Endothelial cell of umbilical vein (primary cell): ENCODE data around the gene NLGN1. TPM values are rescaled to one million over a fixed set of nuclear protein-coding genes. Genes with fewer than 3 reads are reported as not detected.

ENCODE experiments used
- BruUV-seq: library from RNA; stranded (reverse); fragments of 400-500 nt; replicated peaks from 2 replicates; lab custom pipeline; 2021; lab: Mats Ljungman, UMichigan
- CTCF ChIA-PET: fragments of 300-600, 350-600 bp; sonication (Branson Sonifier 250); formaldehyde crosslinking; loops from one replicate; lab custom pipeline; 2021; ENCODE audit warnings: antibody characterized with exemption, inconsistent platforms; lab: Charles Lee
- POLR2A ChIA-PET: fragments of 300-600, 350-600 bp; sonication (Branson Sonifier 250); formaldehyde crosslinking; loops from one replicate; lab custom pipeline; 2021; ENCODE audit warnings: antibody characterized with exemption, inconsistent platforms; lab: Charles Lee
- DNase-seq: peaks from one replicate; pipeline ENCODE4 v3.0.0-alpha.2; 2011; ENCODE audit warnings: low read depth, low spot score
- FAIRE-seq: peaks from 2 replicates; lab custom pipeline; 2011; peaks lifted over from hg19 to GRCh38; lab: Jason Lieb, UNC
- H2AFZ ChIP-seq: 2 replicates; pipeline ENCODE4 v1.6.0; 2012; ENCODE audit warnings: low read depth, low read length, control low read depth, inconsistent platforms
- H3K27ac ChIP-seq: 2 replicates; pipeline ENCODE4 v1.5.1; 2011; ENCODE audit warnings: low read depth, mild to moderate bottlenecking, control low read depth, low read length, moderate library complexity; ENCODE audit not compliant: insufficient read depth
- H3K27me3 ChIP-seq, 2 experiments: 2 replicates each; pipeline versions ENCODE4 v1.6.0 to v1.6.1; 2011; ENCODE audit warnings: low read length in 2 of 2, mixed read lengths in 1 of 2; ENCODE audit not compliant: control insufficient read depth in 2 of 2, insufficient read depth in 2 of 2
- H3K36me3 ChIP-seq, 2 experiments: 2 replicates in 1 of 2; 3 replicates in 1 of 2; pipeline ENCODE4 v1.5.1; 2011; ENCODE audit warnings: low read length in 2 of 2, mild to moderate bottlenecking in 1 of 2, moderate library complexity in 1 of 2; ENCODE audit not compliant: control insufficient read depth in 2 of 2, insufficient read depth in 2 of 2; ENCODE audit errors: extremely low read depth in 1 of 2
- H3K4me1 ChIP-seq: 3 replicates; pipeline ENCODE4 v1.5.1; 2011; ENCODE audit warnings: mild to moderate bottlenecking, low read length; ENCODE audit not compliant: control insufficient read depth, insufficient read depth; ENCODE audit errors: extremely low read depth
- H3K4me2 ChIP-seq: 2 replicates; pipeline ENCODE4 v1.6.1; 2011; ENCODE audit warnings: low read length, control low read depth, mixed read lengths; ENCODE audit not compliant: insufficient read depth
- H3K4me3 ChIP-seq, 3 experiments: fragments of 200-600 bp in 1 of 3; sonication (generic), shearing (Covaris generic) in 1 of 3; replicated peaks in 1 of 3; 2 replicates each; pipeline ENCODE4 v1.5.1; 2011 to 2016; ENCODE audit warnings: control low read depth in 3 of 3, low read length in 3 of 3, mild to moderate bottlenecking in 2 of 3, inconsistent platforms in 1 of 3, low read depth in 1 of 3, moderate library complexity in 1 of 3; ENCODE audit not compliant: insufficient read depth in 1 of 3
- H3K79me2 ChIP-seq: 2 replicates; pipeline ENCODE4 v1.6.0; 2012; ENCODE audit warnings: low read length, inconsistent platforms; ENCODE audit not compliant: control insufficient read depth, insufficient read depth
- H3K9ac ChIP-seq: replicated peaks from 2 replicates; pipeline ENCODE3; 2011; ENCODE audit warnings: low read length, control low read depth; ENCODE audit not compliant: insufficient read depth; ENCODE audit errors: extremely low read depth
- H3K9me1 ChIP-seq: replicated peaks from 3 replicates; pipeline ENCODE4 v1.6.0; 2011; ENCODE audit warnings: mild to moderate bottlenecking, low read length; ENCODE audit not compliant: control insufficient read depth, insufficient read depth; ENCODE audit errors: extremely low read depth
- H3K9me3 ChIP-seq: replicated peaks from 2 replicates; pipeline ENCODE4 v1.5.1; 2012; ENCODE audit warnings: low read length, inconsistent platforms; ENCODE audit not compliant: control insufficient read depth, insufficient read depth
- H4K20me1 ChIP-seq: replicated peaks from 2 replicates; pipeline ENCODE3; 2011; ENCODE audit warnings: mild to moderate bottlenecking, low read length; ENCODE audit not compliant: control insufficient read depth, insufficient read depth; ENCODE audit errors: extremely low read depth
- EZH2 ChIP-seq: IDR thresholded peaks from 2 replicates; pipeline ENCODE4 v1.6.1; 2012; ENCODE audit warnings: borderline replicate concordance, low read depth, mild to moderate bottlenecking, moderate library complexity, low read length, inconsistent platforms; ENCODE audit not compliant: severe bottlenecking
- FOS ChIP-seq: IDR thresholded peaks from 2 replicates; pipeline ENCODE4 v1.6.1; 2011; ENCODE audit warnings: mild to moderate bottlenecking, low read length, moderate library complexity, borderline replicate concordance; ENCODE audit not compliant: insufficient read depth
- GATA2 ChIP-seq: IDR thresholded peaks from 2 replicates; pipeline ENCODE4 v1.7.0; 2011; ENCODE audit warnings: low read depth, mild to moderate bottlenecking, moderate library complexity, mixed read lengths, low read length; ENCODE audit not compliant: insufficient read length, insufficient read depth
- JUN ChIP-seq: IDR thresholded peaks from 2 replicates; pipeline ENCODE4 v1.6.1; 2011; ENCODE audit warnings: borderline replicate concordance, low read depth; ENCODE audit not compliant: insufficient read length, insufficient read depth
- MAX ChIP-seq: IDR thresholded peaks from 2 replicates; pipeline ENCODE4 v1.6.1; 2011; ENCODE audit not compliant: insufficient read depth, insufficient read length
- MYC ChIP-seq: IDR thresholded peaks from one replicate; pipeline ENCODE4 v1.6.1; 2011; ENCODE audit warnings: mild to moderate bottlenecking, low read depth, low read length
- POLR2A ChIP-seq: IDR thresholded peaks from 2 replicates; pipeline ENCODE4 v1.6.1; 2012; ENCODE audit warnings: low read depth, mild to moderate bottlenecking, control low read depth, low read length
- POLR2AphosphoS5 ChIP-seq: IDR thresholded peaks from 2 replicates; pipeline ENCODE4 v1.6.1; 2012; ENCODE audit warnings: low read depth, mild to moderate bottlenecking, control low read depth, low read length, moderate library complexity; ENCODE audit not compliant: insufficient read depth
- dilution Hi-C: fragments of 300-500 bp; cut with MboI; formaldehyde crosslinking; loops from one replicate; pipeline ENCODE4 v1.15.0; 2019; ENCODE audit warnings: low sequenced_read_pairs; ENCODE audit not compliant: extremely low pct_ligation_motif_present
- intact Hi-C: fragments of 100-400 bp; cut with micrococcal nuclease; formaldehyde crosslinking; loops from one replicate; pipeline ENCODE4 v1.10.0; 2022
- polyA plus RNA-seq, 4 experiments: library from polyadenylated mRNA; depleted of rRNA in 3 of 4; stranded (reverse) in 3 of 4; unstranded in 1 of 4; fragments of >200 nt; gene quantifications; 2 replicates each; pipeline versions ENCODE4 v1.2.1 to v1.2.3, GENCODE V29; 2011 to 2012; ENCODE audit warnings: missing spikeins in 1 of 4
- total RNA-seq: library from RNA; stranded (reverse); gene quantifications from 2 replicates; pipeline ENCODE4 v1.2.3, GENCODE V29; 2021
- TF ChIP-seq, protein P1 (sequence below), 2 donors: IDR thresholded peaks; 1 replicate in 1 of 2; 2 replicates in 1 of 2; pipeline ENCODE4 v1.5.1; 2011; ENCODE audit warnings: low read length in 2 of 2, mild to moderate bottlenecking in 2 of 2, moderate library complexity in 2 of 2, control low read depth in 1 of 2, inconsistent platforms in 1 of 2, low read depth in 1 of 2; ENCODE audit not compliant: insufficient read depth in 1 of 2; ENCODE audit errors: extremely low read depth in 1 of 2

The NLGN1 gene
- total and polyA plus RNA-seq, 2 donors (not counting 3 experiments of a cell fraction or from before 2014, with no cell fraction given): 7.9 to 16.3 TPM

DNA sequence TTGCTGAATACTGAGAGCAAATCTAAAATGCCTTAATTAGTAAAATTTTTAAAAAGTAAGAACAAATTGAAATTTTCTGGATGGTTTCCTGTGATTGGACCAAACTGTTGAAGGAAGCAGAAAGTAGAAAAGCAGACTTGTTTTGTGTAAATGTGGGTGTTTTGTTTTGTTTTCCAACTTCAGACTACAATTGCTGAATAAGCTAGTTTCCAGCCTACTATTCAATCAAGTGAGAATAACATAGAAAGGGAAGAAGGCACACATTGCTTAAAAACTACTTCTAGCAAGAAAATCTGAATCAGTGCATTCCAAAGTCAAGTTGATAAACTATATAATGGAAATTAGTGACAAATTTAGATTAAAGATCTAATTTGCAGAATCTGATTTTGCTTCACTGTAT lies 519.3 kb downstream of the NLGN1 start:
- dilution Hi-C loops (no loop called here), intact Hi-C loops (no loop called here)
- FAIRE-seq (no peak), DNase-seq (no peak)
- Histone ChIP-seq H3K4me3 (no peak overlapping the region), H2AFZ (no peak overlapping the region), H3K79me2 (no peaks in the 10 kb centered on the region), H3K4me2 (no peak overlapping the region), H3K9ac (no peak overlapping the region), H3K27me3 (no peaks in the 10 kb centered on the region), H3K36me3 (no peaks in the 10 kb centered on the region), H3K4me1 (peaks cover 5% of the 10 kb centered on the region), H3K27ac (no peak overlapping the region), H3K9me3 (no peaks in the 10 kb centered on the region), H4K20me1 (no peaks in the 10 kb centered on the region), H3K9me1 (no peaks in the 10 kb centered on the region)
- TF ChIP-seq MYC (no peak), POLR2AphosphoS5 (no peak), GATA2 (no peak), POLR2A (no peak), EZH2 (no peak), FOS (no peak), JUN (no peak), MAX (no peak)
- TF ChIP-seq, protein P1, sequence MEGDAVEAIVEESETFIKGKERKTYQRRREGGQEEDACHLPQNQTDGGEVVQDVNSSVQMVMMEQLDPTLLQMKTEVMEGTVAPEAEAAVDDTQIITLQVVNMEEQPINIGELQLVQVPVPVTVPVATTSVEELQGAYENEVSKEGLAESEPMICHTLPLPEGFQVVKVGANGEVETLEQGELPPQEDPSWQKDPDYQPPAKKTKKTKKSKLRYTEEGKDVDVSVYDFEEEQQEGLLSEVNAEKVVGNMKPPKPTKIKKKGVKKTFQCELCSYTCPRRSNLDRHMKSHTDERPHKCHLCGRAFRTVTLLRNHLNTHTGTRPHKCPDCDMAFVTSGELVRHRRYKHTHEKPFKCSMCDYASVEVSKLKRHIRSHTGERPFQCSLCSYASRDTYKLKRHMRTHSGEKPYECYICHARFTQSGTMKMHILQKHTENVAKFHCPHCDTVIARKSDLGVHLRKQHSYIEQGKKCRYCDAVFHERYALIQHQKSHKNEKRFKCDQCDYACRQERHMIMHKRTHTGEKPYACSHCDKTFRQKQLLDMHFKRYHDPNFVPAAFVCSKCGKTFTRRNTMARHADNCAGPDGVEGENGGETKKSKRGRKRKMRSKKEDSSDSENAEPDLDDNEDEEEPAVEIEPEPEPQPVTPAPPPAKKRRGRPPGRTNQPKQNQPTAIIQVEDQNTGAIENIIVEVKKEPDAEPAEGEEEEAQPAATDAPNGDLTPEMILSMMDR (IDR thresholded peaks at IDR 0.05; ENCODE audit: extremely low read depth in 1 of 2, insufficient read depth in 1 of 2, low read depth in 1 of 2, low read length in 2 of 2): no peak
- ChIA-PET CTCF (interaction anchor here (1.2 kb wide), 1 partner anchor 16 kb away, joined by 3 read pairs; no protein-coding TSS in a partner anchor), POLR2A (no interaction called here)
- no TSS peak for BruUV-seq
